ENCODE results near the gene ARHGAP6. TPM values are rescaled to one million over a fixed set of nuclear protein-coding genes. Genes with fewer than 3 reads are reported as not detected.

ARHGAP6 gene
- total and polyA plus RNA-seq, 9 donors, result 14.1 to 32.9 (median 20.3) TPM

DNA sequence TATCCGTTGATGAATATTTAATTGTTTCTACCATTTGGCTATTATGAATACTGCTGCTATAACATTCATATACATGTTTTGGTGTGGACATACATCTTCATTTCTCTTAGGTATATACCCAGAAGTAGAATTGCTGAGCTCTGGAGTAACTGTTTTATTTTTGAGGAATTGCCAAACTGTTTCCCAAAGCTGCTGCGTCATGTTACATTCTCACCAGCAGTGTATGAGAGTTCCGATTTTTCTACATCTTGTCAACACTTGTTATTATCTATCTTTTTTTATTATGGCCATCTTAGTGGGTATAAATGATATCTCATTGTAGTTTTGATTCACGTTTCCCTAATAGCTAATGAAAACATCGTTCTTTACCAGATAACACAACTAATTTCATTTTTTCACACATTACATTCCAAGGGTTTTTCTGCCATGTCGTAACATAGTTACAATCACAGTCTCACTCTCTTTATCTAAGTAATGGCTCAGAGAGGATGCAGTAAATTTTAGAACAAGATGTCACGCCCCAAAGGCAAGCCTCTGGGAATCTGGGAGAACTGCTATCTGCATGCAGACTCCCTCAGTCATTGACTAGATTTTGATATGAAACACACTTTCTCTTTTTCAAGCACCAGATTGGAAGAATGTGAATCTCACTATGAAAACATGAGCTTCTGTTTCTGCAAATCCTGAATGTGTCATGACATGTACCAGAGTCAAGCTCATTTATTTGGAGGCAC is 10.3 kb downstream of the ARHGAP6 start:
- Histone ChIP-seq H3K4me1 (ENCODE audit: insufficient read depth) (no peaks in the 10 kb centered on the region), H3K4me3 (no peak overlapping the region), H3K27me3 (no peaks in the 10 kb centered on the region), H3K27ac (no peak overlapping the region), H3K36me3 (no peaks in the 10 kb centered on the region), H3K9me3 (no peaks in the 10 kb centered on the region)
- intact Hi-C loops (cut with DNase I), result no loop called here
- TF ChIP-seq EP300 (IDR thresholded peaks at IDR 0.05) (no peak), POLR2A (IDR thresholded peaks at IDR 0.05) (no peak)
- TF ChIP-seq, protein P1, sequence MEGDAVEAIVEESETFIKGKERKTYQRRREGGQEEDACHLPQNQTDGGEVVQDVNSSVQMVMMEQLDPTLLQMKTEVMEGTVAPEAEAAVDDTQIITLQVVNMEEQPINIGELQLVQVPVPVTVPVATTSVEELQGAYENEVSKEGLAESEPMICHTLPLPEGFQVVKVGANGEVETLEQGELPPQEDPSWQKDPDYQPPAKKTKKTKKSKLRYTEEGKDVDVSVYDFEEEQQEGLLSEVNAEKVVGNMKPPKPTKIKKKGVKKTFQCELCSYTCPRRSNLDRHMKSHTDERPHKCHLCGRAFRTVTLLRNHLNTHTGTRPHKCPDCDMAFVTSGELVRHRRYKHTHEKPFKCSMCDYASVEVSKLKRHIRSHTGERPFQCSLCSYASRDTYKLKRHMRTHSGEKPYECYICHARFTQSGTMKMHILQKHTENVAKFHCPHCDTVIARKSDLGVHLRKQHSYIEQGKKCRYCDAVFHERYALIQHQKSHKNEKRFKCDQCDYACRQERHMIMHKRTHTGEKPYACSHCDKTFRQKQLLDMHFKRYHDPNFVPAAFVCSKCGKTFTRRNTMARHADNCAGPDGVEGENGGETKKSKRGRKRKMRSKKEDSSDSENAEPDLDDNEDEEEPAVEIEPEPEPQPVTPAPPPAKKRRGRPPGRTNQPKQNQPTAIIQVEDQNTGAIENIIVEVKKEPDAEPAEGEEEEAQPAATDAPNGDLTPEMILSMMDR (IDR thresholded peaks at IDR 0.05), result no peak
- no peak for DNase-seq
- 65 to 72% (median 67%) methylated on average over 7 of the region's 7 CpGs for WGBS, 3 donors

DNA sequence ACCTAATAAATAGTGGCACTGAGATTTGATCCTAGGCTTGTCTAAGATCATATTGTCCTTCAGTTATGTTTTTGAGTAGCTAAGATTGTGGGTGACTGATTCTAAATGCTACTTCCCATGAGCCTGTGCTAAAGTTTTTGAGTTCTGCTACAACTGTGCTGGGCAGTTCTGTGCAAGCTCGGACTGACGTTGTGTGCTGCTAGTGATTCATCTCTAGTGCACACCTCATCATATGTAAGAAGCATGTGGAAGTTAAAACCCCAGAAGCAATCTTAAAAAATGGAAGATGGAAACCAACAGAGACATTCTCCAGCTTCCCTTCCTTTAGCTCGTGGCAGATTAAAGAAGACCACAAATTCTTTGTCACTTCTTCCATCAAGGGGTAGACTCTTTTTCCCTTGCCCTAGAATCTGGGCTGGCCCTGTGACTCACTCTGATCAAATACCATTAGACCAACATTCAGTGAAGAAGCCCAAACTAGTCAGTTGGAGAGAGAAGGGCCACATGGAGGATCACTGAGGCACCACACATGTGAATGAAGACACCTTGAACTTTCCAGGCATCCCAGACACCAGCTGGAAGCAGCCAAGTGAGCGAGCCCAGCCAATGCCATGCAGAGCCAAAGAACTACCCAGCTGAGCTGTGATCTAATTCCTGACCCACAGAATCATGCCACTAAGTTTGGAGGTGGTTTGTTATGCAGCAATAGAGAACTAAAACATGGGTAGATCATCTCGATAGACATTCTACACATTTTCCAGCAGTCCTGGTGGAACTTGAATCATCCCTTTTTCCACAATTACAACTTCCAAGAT is 16.8 kb downstream of the ARHGAP6 start:
- no peak overlapping the region for H3K27ac ChIP-seq
- no peak overlapping the region for H3K4me3 ChIP-seq
- DNase-seq, result no peak
- H3K27me3 ChIP-seq, result no peaks in the 10 kb centered on the region
- 64 to 77% (median 67%) methylated on average over 5 of the region's 5 CpGs for WGBS, 3 donors
- TF ChIP-seq EP300 (IDR thresholded peaks at IDR 0.05), result no peak
- TF ChIP-seq, protein P1 (IDR thresholded peaks at IDR 0.05), result no peak
- TF ChIP-seq POLR2A (IDR thresholded peaks at IDR 0.05), result no peak
- no peaks in the 10 kb centered on the region for H3K9me3 ChIP-seq
- H3K4me1 ChIP-seq (ENCODE audit: insufficient read depth), result no peaks in the 10 kb centered on the region
- no peaks in the 10 kb centered on the region for H3K36me3 ChIP-seq
- intact Hi-C loops (cut with DNase I), result no loop called here

DNA sequence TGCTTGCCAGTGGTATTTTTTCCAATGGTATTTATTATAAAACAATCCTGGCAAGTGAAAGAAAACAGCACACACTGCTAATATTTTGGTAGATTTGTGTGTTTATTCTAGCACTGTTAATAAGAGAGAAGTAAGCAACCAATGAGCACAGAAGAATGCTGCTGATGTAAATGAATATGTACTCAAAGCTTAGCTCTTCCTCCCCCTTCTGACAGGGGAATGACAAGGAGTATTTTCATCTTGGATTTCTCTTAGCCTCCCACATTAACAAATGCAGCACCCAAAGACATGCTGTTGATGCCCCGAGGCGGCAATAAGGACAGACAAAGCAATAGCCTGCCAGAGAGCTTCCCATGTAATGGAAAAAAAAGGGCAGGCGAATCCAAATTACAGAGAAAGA is 18.6 kb downstream of the ARHGAP6 start:
- Histone ChIP-seq H3K27ac (no peak overlapping the region), H3K27me3 (no peaks in the 10 kb centered on the region), H3K4me1 (ENCODE audit: insufficient read depth) (no peaks in the 10 kb centered on the region), H3K4me3 (no peak overlapping the region), H3K36me3 (no peaks in the 10 kb centered on the region), H3K9me3 (no peaks in the 10 kb centered on the region)
- TF ChIP-seq EP300 (IDR thresholded peaks at IDR 0.05), result no peak
- TF ChIP-seq POLR2A (IDR thresholded peaks at IDR 0.05), result no peak
- TF ChIP-seq, protein P1 (IDR thresholded peaks at IDR 0.05), result no peak
- 47 to 66% (median 61%) methylated on average over 3 of the region's 3 CpGs for WGBS, 3 donors
- DNase-seq, result no peak
- intact Hi-C loops (cut with DNase I), result no loop called here

DNA sequence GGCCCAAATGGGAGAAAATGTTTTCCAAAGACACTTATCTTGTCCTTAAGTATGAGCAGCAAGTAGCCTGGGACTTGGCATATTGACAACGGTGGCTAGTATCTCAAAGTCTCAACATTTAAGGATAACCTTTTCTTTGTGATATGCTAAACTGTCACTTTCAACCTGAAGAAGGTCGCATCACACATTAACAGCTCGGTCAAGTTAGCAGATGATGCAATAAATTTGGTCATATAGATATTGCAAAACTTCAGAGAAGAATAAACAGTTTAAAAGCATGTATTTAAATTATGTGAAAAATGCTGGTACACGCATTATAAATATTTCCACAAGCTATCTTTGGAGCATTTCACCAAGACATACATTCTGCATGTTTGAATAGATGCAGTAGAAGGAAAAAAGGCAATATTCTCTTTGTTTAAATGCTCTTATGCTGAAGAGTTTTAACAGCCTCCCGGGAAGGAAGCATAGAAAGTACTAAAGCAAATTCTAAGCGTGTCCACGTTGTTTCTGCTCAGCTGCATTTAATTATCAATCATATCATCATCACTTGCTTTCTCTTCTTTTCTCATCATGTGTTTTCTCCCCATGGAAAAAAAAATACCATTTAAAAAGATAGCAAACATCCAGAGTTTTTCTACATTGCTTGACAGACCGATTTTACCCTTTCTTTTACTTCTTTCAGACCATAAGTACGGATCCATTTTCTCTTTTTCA is 24.2 kb downstream of the ARHGAP6 start:
- Histone ChIP-seq H3K27me3 (no peaks in the 10 kb centered on the region), H3K4me1 (ENCODE audit: insufficient read depth) (no peaks in the 10 kb centered on the region), H3K36me3 (no peaks in the 10 kb centered on the region), H3K27ac (no peak overlapping the region), H3K9me3 (no peaks in the 10 kb centered on the region), H3K4me3 (no peak overlapping the region)
- 55 to 61% (median 57%) methylated on average over 9 of the region's 9 CpGs for WGBS, 3 donors
- no peak for DNase-seq
- TF ChIP-seq EP300 (IDR thresholded peaks at IDR 0.05), result no peak
- no peak for TF ChIP-seq POLR2A (IDR thresholded peaks at IDR 0.05)
- TF ChIP-seq, protein P1 (IDR thresholded peaks at IDR 0.05), result no peak
- intact Hi-C loops (cut with DNase I), result no loop called here

Data from ovary (tissue), 9 donors.